Measurements from ENCODE around the gene PDCL2.

GRCh38 chr4:55618546-55619143, 26.6 kb upstream of the PDCL2 start:
- TF ChIP-seq CTCF (IDR thresholded peaks at IDR 0.05; ENCODE audit: low read depth, low read length) (no peak), EZH2phosphoT487 (IDR thresholded peaks at IDR 0.05; ENCODE audit: low read depth) (no peak)
